ENCODE measurements around the gene TMCO6. TPM values are rescaled to one million over a fixed set of nuclear protein-coding genes. Genes with fewer than 3 reads are reported as not detected.

TMCO6 gene
- total and polyA plus RNA-seq, 2 of the 4 experiments (the other 2 are of a cell fraction) = 6.6 to 10.6 TPM

DNA sequence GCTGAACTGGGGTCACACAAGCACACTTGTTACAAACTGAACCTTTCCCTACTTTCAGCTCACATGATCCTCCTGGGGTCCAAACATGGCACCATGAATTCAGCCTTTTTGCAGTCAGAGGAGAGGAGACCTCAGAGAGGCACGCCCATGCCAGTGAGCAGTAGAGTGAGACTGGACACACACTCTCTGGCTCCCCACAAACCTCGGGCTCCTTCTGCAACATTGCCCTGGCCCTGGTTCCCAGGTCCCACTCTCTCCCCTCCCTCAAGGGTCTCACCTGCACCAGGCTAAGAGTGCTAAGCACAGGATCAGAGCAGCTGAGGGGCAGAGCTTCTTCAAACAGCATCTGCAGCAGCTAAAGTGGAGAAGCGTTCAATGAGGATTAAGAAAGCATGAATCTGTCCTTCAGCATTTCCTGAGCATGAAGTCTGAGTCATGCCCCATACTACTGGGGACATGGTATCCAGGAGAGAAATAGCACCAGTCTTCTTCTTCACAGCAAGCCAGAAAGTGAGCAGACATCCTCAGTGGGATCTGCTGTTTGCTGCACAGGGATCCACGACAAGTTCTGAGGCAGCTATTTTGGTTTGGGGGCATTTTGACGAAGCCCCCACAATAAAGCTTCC, 47.4 kb upstream of the TMCO6 start:
- Histone ChIP-seq H4K8ac (ENCODE audit: low read depth in 2 of 2, low read length in 2 of 2) (peak overlapping the region in 1 of 2 experiments; percentile 72; a peak in 1 of 4 replicates), H3K27me3 (ENCODE audit: control insufficient read depth, insufficient read depth, low read length) (no peaks in the 10 kb centered on the region; the same call in 1 of the 2 replicates), H4K91ac (ENCODE audit: insufficient read depth, low read depth, low read length) (no peak overlapping the region), H3K18ac (ENCODE audit: low read depth, low read length) (no peak overlapping the region), H2BK120ac (ENCODE audit: low read depth, low read length) (peak overlapping the region; percentile 22; the same call in 1 of the 2 replicates), H3K9ac (ENCODE audit: low read depth, low read length) (no peak overlapping the region), H3K14ac (replicated peaks; ENCODE audit: low read depth, low read length) (peak overlapping the region; percentile 15; the same call in 1 of the 2 replicates), H2BK20ac (ENCODE audit: low read depth, low read length) (peak overlapping the region; percentile 80), H3K56ac (ENCODE audit: extremely low read depth, insufficient read depth, low read length) (no peak overlapping the region), H3K4me2 (ENCODE audit: low read depth, low read length) (no peak overlapping the region), H3K4ac (ENCODE audit: low read depth, low read length) (peak overlapping the region; percentile 50), H3K27ac (ENCODE audit: insufficient read depth, low read length) (no peak overlapping the region), H3K79me1 (ENCODE audit: low read depth in 1 of 2, low read length in 2 of 2) (no peaks in the 10 kb centered on the region), H2AFZ (replicated peaks; ENCODE audit: low read length, poor library complexity) (peak overlapping the region; percentile 89), H4K5ac (ENCODE audit: low read depth, low read length) (no peak overlapping the region), H3K9me1 (ENCODE audit: insufficient read depth, low read length) (no peaks in the 10 kb centered on the region), H3K36me3 (ENCODE audit: control insufficient read depth, insufficient read depth, low read length) (no peaks in the 10 kb centered on the region), H3K4me1 (ENCODE audit: control insufficient read depth, insufficient read depth, low read length) (peaks cover 12% of the 10 kb centered on the region), H3K23ac (ENCODE audit: low read depth, low read length) (no peak overlapping the region), H2AK9ac (replicated peaks; ENCODE audit: low read depth, low read length, poor library complexity) (peak overlapping the region; percentile 69), H2BK5ac (ENCODE audit: low read depth, low read length, poor library complexity, severe bottlenecking) (no peak overlapping the region), H3K4me3 (ENCODE audit: insufficient read depth, low read depth, low read length) (no peak overlapping the region), H2BK15ac (ENCODE audit: low read depth, low read length) (peak overlapping the region; percentile 57; the same call in 1 of the 3 replicates), H2AK5ac (ENCODE audit: low read depth, low read length) (peak overlapping the region; percentile 79; the same call in 1 of the 2 replicates), H4K20me1 (ENCODE audit: insufficient read depth, low read length) (no peaks in the 10 kb centered on the region), H3K9me3 (ENCODE audit: control insufficient read depth, insufficient read depth, low read length) (no peaks in the 10 kb centered on the region)
- ChIA-PET POLR2A (ENCODE audit: unreplicated experiment) (no interaction called here), CTCF (no interaction called here)
- dilution Hi-C loops (cut with HindIII; ENCODE audit: low sequenced_read_pairs, unreplicated experiment) = no loop called here
- ATAC-seq (ENCODE audit: low read depth) (peak; percentile 80), DNase-seq (peak; percentile 57)
- intact Hi-C loops (cut with micrococcal nuclease) = no loop called here
- no TSS peak for BruUV-seq (replicated peaks)
- no peak for TF ChIP-seq BHLHE40 (IDR thresholded peaks at IDR 0.05; ENCODE audit: low read depth, low read length)
- no peak for TF ChIP-seq RAD21 (IDR thresholded peaks at IDR 0.05; ENCODE audit: low read length)
- no peak for TF ChIP-seq CEBPB (IDR thresholded peaks at IDR 0.05; ENCODE audit: low read depth, low read length)
- no peak for TF ChIP-seq MAZ (IDR thresholded peaks at IDR 0.05; ENCODE audit: borderline replicate concordance, low read depth, low read length)
- no peak for TF ChIP-seq POLR2A (IDR thresholded peaks at IDR 0.05; ENCODE audit: low read depth, low read length)
- no peak for TF ChIP-seq NFE2L2 (IDR thresholded peaks at IDR 0.05; ENCODE audit: low read depth, low read length)
- no peak for TF ChIP-seq FOS (IDR thresholded peaks at IDR 0.05; ENCODE audit: low read depth, low read length)
- no peak for TF ChIP-seq SMC3 (IDR thresholded peaks at IDR 0.05; ENCODE audit: low read depth, low read length)
- TF ChIP-seq CHD1 (IDR thresholded peaks at IDR 0.05; ENCODE audit: low read depth, low read length) = no peak
- no peak for TF ChIP-seq MXI1 (IDR thresholded peaks at IDR 0.05; ENCODE audit: borderline replicate concordance, low read depth, low read length)
- no peak for TF ChIP-seq RFX5 (IDR thresholded peaks at IDR 0.05; ENCODE audit: low read depth, low read length)
- no peak for TF ChIP-seq RCOR1 (IDR thresholded peaks at IDR 0.05; ENCODE audit: insufficient replicate concordance, low read length)
- TF ChIP-seq, protein P1, sequence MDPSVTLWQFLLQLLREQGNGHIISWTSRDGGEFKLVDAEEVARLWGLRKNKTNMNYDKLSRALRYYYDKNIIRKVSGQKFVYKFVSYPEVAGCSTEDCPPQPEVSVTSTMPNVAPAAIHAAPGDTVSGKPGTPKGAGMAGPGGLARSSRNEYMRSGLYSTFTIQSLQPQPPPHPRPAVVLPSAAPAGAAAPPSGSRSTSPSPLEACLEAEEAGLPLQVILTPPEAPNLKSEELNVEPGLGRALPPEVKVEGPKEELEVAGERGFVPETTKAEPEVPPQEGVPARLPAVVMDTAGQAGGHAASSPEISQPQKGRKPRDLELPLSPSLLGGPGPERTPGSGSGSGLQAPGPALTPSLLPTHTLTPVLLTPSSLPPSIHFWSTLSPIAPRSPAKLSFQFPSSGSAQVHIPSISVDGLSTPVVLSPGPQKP (IDR thresholded peaks at IDR 0.05; ENCODE audit: borderline replicate concordance, low read depth, low read length) = no peak
- TF ChIP-seq, protein P2, sequence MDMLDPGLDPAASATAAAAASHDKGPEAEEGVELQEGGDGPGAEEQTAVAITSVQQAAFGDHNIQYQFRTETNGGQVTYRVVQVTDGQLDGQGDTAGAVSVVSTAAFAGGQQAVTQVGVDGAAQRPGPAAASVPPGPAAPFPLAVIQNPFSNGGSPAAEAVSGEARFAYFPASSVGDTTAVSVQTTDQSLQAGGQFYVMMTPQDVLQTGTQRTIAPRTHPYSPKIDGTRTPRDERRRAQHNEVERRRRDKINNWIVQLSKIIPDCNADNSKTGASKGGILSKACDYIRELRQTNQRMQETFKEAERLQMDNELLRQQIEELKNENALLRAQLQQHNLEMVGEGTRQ (IDR thresholded peaks at IDR 0.05; ENCODE audit: low read depth, low read length) = no peak
- no peak for TF ChIP-seq MAFK (IDR thresholded peaks at IDR 0.05; ENCODE audit: low read depth, low read length)
- 20% methylated on average over 1 of the region's 5 CpGs; no CpG with 5 or more reads in 1 of the 2 experiments for WGBS, 2 experiments (ENCODE audit: extremely low coverage in 2 of 2, insufficient read length in 1 of 2)
- in situ Hi-C loops (cut with MboI; ENCODE audit: low sequenced_read_pairs) = no loop called here

Data from IMR-90 (cell line).